Skin of body (tissue), 2 donors: Measurements from ENCODE around the gene SH3BP4. TPM values are rescaled to one million over a fixed set of nuclear protein-coding genes. Genes with fewer than 3 reads are reported as not detected.

ENCODE experiments used
- DNase-seq: peaks from one replicate; lab custom pipeline; 2025; lab: John Stamatoyannopoulos, UW
- total RNA-seq: library from RNA; depleted of rRNA; stranded (reverse); fragments of >200 nt; gene quantifications from one replicate; pipeline ENCODE4 v1.2.3, GENCODE V29; 2014

Gene SH3BP4
- total RNA-seq, 1 donor from 2014 or later = 14.6 TPM

DNA sequence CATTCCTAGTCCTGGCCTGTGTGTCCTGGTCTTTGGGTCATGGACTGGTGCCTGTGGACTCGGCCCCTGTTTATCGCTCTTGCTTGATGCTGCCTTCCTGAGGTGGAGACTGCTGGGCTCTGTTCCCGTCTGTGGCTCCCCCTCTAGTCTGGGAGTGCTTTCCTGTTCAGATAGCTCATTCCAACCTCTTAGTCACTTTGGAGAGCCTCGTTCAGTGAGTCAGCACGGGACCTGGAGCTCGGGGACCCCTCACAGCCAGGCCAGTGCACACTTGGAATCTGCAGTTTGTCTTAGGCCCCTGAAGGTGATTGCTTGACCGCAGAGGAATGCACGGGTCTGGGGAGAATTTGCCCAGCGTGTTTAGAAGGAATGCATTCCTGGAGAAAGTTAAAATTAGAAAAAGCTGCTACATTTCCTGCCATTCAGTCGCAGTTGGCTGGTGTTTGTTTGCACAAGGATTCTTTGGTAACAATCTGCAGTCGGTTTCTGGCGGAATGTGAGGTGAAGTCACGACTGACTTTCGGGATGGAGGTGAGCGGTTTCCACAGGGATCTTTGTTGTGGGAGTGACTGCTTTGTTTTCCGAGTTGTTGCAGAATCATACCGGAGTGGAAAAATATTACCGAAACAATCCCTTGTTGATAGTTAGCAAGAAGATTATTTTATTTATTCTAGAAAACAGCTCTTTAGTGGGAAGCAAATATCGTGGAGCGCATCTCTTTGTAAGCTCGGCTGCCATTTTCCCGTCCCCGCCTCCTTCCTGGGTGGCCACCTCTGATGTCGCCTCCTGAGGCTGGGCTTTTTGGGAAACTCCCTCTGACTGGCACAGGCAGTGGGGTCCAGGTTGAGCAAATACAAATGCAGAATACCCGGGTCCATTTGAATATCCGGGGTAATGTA, 29.6 kb downstream of the SH3BP4 start:
- DNase-seq = peak; percentile 87

DNA sequence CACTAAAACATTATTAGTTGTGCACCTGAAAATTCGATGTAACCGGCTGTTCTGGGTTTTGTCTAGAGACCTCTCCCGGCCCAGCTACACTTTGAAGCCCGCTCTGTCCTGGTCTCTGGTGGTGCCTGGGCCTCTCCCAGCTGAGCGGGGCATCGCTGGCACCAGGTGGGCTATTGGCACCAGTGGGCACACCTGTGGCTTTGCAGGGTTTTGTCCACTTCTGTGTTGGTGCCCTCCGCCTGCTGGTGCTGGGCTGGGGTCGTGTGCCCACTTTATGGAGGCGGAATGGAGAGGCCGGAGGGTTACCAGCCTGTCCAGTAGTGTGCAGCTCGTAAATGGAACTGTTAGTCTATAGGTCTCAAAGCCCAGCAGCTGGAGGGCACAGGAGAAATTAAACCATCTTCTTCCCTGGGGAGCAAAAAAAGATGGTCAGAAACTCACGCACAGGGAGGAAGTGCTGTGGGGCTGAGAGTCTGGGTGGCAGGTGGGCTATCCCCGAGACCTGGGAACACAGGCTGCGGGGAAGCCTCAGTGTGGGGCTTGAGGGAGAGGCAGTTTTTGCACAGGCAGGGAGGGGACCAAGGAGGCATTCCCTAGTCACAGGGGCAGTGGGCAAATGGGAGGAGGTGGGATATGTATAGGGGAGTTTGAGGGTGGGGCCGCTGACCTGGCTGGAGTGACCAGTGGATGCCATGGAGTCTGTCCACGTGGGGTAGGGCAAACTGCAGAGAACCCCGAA, 30.4 kb downstream of the SH3BP4 start:
- no peak for DNase-seq

DNA sequence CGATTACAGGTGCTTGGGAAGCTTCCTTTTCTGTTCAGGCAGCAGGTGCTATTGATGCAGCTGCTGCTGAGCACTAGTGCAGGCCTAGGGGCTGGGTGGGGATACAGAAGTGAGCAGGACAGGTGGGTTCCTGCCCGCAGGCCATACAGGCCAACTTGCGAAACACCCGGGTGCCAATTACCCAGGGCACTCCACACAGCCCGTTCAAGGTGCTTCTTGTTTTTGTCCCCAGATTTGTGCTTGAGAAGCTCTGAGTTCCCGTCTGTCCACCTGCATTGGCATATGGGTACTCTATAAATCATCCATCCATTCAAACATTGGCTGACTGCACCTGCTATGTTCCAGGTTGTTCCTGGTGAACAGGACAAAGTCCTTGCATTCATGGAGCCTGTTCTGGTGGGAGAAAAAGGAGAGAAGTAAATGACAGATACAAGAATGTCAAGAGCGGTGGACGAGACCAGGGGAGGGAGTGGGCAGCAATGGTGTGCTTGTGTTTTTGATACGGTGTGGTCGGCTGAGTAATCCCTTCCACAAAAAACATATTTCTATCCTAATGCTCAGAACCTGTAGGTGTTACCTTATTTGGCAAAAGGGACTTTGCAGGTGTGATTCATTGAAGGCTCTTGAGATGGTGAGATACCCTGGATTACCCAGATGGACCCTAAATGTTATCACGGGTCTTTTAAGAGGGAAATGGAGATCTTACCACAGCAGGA, 31.4 kb downstream of the SH3BP4 start:
- DNase-seq = no peak

DNA sequence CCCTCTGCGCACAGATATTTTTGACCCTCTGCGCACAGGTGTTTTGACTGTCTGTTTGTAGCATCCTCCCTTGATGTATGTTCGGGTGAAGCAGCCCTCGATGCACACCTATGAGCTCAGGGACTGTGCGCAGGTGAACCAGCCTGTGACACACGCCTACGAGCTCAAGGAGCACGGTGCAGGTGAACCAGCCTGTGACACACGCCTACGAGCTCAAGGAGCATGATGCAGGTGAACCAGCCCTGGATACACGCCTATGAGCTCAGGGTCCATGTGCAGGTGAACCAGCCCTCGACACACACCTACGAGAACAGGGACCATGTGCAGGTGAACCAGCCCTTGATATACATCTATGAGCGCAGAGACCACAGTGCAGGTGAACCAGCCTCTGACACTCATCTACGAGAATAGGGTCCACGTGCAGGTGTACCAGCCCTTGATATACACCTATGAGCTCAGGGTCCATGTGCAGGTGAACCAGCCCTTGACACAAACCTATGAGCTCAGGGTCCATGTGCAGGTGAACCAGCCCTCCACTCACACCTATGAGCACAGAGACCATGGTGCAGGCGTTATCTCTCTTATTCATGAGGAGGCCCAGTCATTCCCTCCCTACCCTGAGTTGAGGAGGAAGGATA, 33.9 kb downstream of the SH3BP4 start:
- no peak for DNase-seq

DNA sequence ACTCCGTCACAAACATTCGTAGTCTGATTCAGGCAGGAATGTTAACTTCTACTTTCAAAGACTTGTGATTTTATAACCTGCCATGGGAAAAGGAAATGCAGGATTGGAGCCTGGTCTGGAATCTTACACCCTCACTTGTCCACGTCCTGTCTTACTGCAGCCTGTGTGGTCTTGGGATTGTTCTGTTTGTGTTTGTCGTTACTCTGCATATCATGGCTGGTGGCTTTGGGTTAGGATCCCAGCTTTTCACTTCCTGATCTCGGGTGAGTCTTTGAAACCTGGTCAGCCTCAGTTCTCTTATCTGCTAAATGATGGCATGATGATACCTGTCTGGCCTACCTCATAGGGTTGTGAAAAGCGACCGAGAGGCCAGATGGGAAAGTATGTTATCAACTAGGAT, 34.6 kb downstream of the SH3BP4 start:
- DNase-seq = no peak

DNA sequence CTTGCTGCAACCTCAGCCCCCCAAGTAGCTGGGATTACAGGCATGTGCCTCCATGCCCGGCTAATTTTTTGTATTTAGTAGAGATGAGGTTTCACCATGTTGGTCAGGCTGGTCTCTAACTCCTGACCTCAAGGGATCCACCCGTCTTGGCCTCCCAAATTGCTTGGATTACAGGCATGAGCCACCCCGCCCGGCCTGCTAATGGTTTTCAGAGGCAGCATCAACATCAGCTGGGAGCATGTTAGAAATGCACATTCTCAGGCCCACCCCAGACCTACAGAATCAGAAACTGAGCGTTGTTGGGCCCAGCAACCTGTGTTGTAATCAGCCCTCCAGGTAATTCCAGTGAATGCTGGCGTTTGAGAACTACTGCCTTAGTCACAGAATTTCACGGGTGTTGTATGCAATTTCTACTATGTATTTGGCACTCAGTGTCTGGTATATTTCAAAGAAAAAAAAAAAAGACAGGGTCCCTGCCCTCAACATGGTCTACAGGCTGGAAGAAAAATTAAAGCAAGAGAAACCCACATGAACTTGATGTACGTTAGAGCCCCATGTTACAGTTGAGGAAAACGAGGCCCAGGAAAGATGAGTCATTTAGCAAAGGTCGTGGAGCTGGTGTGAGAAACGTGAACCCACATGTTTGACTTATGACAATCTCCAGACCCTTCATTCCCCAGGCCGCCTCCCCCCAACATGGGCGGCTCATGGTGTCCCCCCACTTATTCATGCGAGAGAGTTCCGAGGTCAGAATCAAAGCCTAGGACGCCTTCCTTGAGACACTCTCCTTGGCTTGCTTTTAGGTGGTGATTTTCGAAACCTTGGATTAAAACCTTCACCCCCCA, 35.3 kb downstream of the SH3BP4 start:
- no peak for DNase-seq

DNA sequence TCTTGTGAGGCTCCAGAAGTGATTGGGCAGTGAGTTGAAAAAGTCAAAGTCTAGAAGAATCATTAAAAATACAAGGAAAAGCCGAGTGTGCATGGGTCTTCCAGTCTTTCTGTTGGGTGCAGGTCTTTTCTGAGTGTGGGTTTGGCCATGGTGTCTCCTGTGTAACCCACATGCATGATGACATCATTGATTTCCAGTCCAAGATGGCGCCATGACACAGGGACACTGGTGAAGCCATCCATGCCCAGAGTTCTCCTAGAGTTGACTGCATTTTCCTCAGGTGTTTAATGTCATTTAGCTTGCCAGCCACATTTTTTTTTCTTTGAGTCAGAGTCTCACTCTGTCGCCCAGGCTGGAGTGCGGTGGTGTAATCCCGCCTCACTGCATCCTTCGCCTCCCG, 35.9 kb downstream of the SH3BP4 start:
- no peak for DNase-seq

DNA sequence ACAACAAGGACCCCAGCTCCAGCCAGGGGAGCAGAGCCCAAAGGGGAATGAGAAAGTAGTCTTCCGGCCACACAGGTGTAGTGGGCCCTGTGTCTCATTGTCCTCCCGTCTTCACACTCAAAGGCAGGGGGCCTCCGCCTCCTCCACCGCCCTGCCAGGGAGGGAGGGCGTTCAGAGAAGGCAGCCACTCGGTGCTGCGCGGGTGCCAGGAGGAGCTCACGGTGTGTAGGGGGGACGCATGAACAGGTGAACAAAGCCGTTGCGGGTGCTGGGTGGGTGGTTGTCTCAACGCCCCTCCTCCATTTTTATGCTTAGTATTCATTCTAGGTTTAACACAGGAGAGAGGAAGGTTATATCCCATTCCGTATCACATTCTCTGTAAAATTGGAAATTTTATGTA, 36.7 kb downstream of the SH3BP4 start:
- no peak for DNase-seq

DNA sequence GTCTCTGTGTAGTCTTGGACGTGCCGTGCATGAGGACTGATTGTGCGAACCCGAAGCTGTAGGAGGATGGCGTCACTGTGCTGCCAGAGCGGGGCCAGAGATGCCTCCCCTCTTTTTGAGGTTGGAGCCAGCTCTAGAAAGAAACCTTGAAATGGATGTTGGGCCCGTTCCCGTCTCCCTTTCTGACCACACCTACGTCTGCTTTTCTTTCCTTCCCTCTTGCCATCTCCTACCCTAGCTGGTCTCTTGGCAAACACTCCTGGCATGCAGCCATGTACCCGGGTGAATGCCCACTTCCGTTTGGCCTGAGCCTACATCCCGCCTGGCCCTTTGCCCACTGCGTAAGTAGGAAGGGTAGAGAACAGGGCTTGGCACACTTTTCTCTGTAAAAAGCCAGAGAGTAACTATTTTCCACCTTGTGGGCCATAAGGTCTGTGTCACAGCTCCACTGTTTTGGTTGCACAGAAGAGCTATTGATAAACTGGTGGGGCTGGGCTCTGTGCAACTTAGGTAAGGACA, 37.4 kb downstream of the SH3BP4 start:
- no peak for DNase-seq

DNA sequence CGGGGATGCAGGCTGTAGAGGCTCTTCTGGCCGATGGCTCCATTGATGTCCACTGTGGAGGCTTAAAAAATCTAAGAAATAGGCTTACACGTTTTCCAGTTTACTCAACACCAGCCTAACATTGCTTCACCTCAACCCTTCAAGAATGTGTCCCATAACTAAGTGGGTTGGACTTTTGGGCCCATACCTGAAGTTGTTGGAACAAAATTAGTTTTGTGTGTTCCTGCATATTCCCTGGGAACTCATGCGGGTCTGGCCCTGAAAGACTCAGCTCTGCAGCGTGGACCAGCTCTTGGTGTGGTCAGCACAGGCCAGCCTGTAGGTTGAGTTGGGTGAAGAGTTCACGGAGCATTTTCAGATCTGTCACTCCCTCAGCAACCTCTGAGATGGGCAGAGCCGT, 38.5 kb downstream of the SH3BP4 start:
- DNase-seq = no peak

DNA sequence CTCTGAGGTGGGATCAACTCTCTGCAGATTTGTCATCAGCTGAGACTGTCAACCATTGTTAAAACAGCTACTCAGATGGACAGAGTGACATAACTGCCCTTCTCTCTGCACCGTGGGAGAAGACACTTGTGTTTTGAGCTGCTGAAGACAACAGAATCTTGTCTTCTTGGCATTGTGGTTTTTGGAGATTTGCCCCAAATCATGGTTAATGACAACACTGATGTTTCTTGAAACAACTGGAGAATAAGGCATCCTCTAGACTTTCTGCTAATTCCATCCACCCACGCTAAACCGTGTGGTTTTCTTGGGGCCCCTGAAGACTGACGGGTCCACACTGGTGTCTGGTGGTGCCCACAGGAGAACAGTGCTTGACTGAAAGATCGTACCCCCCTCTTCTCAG, 39.5 kb downstream of the SH3BP4 start:
- no peak for DNase-seq

DNA sequence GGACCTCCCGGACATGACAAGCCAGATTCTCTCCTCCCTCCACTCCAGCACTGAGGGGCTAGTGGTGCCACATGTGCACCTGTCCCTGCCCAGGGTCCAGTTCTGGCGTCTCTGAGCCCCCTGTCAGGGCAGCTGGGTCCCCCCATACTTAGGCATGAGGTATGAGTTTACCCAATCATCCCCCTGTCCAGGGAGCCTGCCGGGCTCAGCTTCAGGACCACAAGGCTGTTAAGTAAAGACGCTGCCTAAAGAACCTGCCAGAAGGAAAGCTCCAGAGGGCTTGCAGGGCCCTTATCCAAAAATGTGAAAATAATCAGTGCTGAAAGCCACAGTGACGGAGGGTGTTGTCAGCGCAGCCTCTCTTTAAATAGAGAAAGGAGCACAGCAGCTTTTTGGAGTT, 40.0 kb downstream of the SH3BP4 start:
- DNase-seq = peak; percentile 78

DNA sequence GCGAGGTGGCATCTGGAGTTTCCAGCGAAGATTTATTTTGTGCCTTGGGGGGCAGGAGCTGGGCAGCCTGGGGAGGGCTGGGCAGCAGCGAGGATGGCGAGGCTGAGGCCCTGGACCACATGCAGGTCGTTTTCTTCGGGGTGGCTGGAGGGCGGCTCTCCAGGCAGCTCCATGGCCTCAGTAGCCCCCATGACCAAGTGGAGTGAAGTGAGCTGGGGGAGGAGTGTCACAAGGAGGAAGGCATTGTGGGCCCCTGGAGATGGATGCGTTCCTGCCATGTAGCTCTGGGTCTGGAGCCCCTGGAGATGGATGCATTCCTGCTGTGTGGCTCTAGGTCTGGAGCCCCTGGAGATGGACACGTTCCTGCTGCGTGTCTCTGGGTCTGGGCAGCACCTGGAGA, 40.4 kb downstream of the SH3BP4 start:
- DNase-seq = no peak

DNA sequence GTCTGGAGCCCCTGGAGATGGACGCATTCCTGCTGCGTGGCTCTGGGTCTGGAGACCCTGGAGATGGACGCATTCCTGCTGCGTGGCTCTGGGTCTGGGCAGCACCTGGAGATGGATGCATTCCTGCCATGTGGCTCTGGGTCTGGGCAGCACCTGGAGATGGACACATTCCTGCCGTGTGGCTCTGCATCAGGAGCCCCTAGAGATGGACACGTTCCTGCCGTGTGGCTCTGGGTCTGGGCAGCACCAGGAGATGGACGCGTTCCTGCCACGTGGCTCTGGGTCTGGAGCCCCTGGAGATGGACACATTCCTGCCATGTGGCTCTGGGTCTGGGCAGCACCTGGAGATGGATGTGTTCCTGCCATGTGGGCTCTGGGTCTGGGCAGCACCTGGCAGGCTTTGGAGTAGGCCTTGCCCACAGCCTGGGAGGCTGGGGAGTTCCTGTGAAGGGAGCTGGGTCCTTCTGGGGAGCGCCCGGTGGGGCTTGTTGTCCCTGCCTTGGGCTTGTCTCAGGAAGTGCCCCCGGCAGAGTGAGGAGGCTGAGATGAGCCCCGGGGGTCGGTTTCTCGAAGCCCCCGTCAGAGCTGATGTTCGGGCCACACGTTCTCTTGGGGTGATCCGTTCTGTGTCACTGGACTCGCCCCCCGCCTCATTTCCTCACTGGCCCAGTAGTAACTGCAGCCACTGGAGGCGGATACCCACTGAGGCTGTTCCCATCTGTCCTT, 41.0 kb downstream of the SH3BP4 start:
- no peak for DNase-seq

DNA sequence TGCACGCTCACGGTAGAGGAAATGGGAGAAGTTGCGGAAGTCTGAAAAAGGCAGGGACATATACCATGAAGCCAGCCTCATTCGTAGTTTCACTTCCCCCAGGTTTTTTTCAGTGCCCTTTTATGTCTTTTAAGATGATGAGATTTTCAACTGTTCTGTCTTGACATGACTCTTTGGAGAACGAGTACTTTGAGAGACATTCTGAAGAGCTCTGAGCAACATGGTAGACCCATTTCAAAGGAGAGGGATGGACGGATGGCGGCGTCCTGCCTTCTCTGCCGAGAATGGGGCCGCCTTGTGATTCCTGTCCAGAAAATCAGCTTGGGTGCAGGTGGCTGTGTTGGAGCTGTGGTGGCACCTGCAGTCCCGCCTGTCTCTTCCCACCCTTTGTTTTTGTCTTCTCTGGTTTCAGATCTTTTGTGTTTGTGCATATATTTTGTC, 41.7 kb downstream of the SH3BP4 start:
- no peak for DNase-seq

DNA sequence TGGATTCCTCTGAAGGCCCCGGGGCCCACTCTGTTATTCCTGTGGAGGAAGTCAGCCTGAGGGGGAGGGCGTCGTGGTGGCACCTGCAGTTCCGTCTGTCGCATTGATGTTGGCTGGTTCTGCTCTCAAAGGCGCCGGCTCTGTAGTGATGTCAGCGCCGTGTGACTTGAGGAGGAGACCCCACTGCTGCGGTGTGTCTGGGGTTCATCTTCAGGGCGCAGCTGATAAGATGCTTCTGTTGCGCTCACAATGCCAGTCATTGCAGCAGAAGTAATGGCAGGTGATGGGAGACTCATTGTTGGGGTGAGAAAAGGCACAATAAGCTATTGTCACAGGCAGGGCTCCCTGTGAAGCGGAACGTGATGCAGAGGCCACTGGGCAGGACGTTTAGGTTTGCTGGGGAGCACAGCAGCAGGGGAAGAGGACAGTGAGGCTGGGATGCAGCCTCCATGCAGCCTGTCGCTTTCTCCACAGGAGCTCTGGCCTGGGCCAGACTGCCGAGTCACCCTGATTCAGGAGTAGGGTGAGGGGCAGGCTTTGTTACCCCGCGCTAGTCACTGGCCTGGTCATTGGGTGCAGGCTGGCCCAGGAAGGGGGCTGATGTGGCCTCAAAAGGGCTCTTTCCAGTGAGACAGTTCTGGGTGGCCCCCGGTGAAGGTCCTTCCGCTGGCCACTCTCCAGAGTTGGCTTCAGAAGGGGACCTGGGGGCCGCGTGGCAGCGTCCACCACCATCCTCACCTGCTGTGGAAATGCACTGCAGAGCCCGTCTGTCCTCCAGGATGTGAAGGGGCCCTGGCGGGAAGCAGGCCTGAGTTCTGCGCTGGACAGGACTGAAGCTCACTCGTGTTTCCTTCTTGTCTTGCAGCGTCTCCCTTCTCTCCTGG, 42.9 kb downstream of the SH3BP4 start:
- DNase-seq = no peak

DNA sequence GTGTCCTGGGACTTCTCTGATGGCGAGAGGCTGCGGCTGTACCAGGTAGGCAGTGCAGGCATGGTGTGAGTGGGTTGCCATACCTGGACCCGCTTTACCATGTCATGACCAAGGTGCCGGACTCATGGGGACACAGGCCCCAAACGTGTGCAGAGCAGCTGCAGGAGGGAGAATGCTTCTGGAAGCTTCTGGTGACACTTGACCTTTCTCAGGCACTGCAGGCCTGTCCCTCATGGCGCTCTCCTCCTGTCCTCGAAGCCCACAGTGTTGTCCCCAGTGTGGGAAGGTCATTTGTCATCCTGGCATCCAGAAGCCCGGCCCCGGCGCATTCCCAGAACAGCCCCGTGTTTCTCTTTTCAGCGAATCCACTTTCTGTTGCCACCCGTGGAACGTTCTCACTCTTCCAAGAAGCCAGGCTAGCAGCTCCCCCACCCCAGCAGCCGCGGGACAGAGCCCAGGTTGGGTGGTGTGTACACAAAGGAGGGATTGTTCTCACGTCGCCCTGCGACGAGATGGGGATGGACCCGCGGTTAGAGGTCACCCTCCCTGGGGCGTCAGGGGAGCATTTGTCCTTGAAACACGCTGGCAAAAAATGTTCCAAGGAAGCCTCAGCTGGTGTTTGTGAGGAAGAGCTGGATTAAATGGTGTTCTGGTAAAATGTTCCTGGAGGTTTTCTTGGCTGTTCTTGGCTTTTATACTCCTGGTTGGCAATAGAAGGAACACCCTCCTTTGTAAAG, 43.7 kb downstream of the SH3BP4 start:
- DNase-seq = no peak
